ENCODE results near the gene NTNG1.
"Not testable (repeated sequence)": the region's sequence is repeated elsewhere in the genome, so short reads cannot be mapped to it uniquely, and the experiment has no call there.

Gene NTNG1

DNA sequence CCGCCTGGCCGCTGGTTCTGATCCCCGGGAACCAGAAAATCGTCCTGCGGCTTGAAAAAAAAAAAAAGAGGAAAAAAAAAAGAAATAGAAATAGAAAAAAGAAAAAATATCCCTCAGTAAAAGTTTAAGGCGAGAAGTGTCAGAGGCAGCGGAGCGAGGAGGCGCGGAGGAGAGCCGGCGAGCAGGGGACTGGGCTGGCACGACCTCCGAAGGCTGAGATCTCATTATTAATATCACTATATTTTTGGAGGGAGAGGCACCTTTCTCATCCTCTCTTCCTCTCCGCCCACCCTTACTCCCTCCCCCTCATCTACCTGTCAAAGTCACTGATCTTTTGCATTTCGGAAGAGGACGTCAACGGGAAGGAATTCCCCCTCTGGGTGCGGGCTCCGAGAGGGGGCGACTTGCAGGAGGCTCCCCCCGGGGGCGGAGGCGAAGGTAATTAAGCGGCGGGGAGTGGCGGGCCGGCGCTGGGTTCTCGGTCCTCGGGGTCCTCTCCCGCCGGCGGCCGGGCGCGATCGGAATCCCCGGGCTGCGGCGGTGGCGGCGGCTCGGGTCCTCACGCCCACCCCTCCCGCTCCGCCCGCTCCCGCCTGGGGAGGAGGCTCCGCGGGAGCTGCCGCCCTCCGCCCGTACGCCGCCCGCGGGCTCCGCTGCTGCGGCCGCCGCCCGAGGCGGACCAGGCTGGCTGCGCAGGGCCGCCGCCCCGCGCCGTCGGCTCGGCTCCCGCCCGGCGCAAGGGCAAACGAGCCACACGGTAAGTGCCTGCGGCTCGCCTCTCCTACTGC, at the start of gene NTNG1:
Gene NTNG1, plus strand, starts transcription at position 337 of the 788 bp plus-strand sequence.
- in situ Hi-C loops (cut with HindIII; ENCODE audit: low sequenced_read_pairs) = no loop called here

- in situ Hi-C loops (cut with HindIII; ENCODE audit: low sequenced_read_pairs) = no loop called here
Observed at GRCh38 chr1:107091418-107091817, 49.4 kb upstream of the NTNG1 start.

DNA sequence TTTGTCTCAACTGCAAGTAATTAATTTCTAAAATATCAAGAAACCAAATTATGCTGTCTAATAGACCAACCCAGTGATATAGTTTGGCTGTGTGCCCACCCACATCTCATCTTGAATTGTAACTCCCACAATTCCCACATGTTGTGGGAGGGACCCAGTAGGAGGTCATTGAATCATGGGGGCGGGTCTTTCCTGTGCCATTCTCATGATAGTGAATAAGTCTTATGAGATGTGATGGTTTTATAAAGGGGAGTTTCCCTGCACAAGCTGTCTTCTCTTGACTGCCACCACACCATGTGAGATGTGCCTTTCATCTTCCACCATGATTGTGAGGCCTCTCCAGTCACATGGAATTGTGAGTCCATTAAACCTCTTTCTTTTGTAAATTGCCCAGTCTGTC, 47.4 kb upstream of the NTNG1 start:
- in situ Hi-C loops (cut with HindIII; ENCODE audit: low sequenced_read_pairs) = not testable (repeated sequence)

- in situ Hi-C loops (cut with HindIII; ENCODE audit: low sequenced_read_pairs) = no loop called here
Observed at GRCh38 chr1:107095647-107096046, 45.2 kb upstream of the NTNG1 start.

DNA sequence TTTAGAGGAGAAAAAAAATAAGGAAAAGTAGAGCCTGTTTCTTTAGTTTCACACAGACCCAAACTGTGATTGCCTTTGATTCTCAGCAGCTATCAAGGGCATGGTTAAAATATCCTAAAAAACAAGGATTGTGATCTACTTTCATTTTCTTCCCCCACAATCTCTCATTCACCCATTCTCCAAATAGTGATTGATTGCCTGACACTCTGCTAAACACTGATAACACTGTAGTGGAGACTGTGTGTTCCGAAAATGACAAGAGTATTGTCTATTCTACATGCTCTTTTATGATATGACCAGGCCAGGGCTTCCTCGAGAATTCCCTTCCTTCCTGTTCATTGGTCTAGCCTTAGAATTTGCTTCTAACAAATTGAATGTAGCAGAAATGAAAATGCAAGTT, 44.1 kb upstream of the NTNG1 start:
- in situ Hi-C loops (cut with HindIII; ENCODE audit: low sequenced_read_pairs) = no loop called here

- in situ Hi-C loops (cut with HindIII; ENCODE audit: low sequenced_read_pairs) = no loop called here
Observed at GRCh38 chr1:107098961-107099360, 41.9 kb upstream of the NTNG1 start.

GRCh38 chr1:107100331-107100984, 40.4 kb upstream of the NTNG1 start:
- in situ Hi-C loops (cut with HindIII; ENCODE audit: low sequenced_read_pairs) = no loop called here

DNA sequence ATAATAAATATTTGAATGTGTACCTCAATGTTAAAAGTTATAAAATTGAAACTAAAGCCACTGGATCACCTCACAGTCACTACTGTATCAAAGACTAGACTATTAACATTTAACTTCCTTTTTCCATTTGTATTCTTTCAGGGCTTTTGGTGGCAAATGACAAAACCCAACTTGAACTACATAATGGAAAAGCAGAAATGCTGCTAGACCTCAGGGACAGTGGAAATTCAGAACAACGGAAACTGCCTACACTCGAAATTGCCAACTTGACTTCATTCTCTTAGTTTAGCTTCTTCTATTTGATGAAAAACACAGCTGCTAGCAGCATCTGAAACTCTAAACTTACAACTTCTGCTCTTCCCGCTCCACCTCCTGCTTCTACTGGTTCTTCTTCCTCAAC, 34.9 kb upstream of the NTNG1 start:
- in situ Hi-C loops (cut with HindIII; ENCODE audit: low sequenced_read_pairs) = no loop called here

GRCh38 chr1:107110326-107110725, 30.5 kb upstream of the NTNG1 start:
- in situ Hi-C loops (cut with HindIII; ENCODE audit: low sequenced_read_pairs) = no loop called here

- in situ Hi-C loops (cut with HindIII; ENCODE audit: low sequenced_read_pairs) = no loop called here
Observed at GRCh38 chr1:107116306-107116790, 24.5 kb upstream of the NTNG1 start.

DNA sequence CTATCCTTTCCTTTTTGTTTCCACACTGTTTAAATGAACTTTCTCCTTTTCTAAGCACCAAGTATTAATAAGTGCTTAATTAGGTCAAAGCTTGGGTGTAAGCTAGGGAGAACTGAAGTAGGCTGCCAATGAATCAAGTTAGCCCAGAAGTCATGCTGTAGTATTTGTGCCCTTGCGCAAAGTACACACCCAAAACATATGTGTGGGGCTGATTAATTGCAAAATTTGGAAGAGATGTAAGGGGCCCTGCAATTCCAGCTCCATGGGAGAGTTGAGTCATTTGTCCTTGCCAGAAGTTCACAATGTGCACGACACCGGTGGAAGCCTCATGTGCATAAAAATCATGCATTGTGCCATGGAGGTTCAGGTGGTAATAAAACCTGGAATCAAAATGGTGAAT, 18.6 kb upstream of the NTNG1 start:
- in situ Hi-C loops (cut with HindIII; ENCODE audit: low sequenced_read_pairs) = no loop called here

- in situ Hi-C loops (cut with HindIII; ENCODE audit: low sequenced_read_pairs) = no loop called here
Observed at GRCh38 chr1:107123741-107124140, 17.1 kb upstream of the NTNG1 start.

- in situ Hi-C loops (cut with HindIII; ENCODE audit: low sequenced_read_pairs) = no loop called here
Observed at GRCh38 chr1:107124694-107125093, 16.1 kb upstream of the NTNG1 start.

- in situ Hi-C loops (cut with HindIII; ENCODE audit: low sequenced_read_pairs) = no loop called here
Observed at GRCh38 chr1:107132195-107132594, 8.6 kb upstream of the NTNG1 start.

- in situ Hi-C loops (cut with HindIII; ENCODE audit: low sequenced_read_pairs) = no loop called here
Observed at GRCh38 chr1:107132780-107133179, 8.1 kb upstream of the NTNG1 start.

DNA sequence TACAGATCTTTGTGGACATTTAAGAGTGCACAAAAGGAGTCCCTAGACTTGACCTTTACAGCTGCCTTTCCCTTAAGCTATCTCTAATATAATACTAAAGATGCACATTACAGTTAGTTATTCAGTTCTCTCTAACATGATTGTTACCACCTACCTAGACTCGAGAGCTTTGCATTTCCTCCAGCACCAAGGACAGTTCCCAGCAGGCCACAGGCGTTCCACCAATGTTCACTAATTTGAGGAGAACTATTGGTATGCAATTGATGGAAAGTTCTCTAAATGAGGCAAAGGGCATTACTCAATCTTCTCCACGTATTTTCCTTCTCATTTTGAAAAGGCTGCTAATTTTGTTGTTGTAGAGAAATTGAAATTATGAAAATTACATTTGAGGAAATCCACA, 5.4 kb upstream of the NTNG1 start:
- in situ Hi-C loops (cut with HindIII; ENCODE audit: low sequenced_read_pairs) = no loop called here

DNA sequence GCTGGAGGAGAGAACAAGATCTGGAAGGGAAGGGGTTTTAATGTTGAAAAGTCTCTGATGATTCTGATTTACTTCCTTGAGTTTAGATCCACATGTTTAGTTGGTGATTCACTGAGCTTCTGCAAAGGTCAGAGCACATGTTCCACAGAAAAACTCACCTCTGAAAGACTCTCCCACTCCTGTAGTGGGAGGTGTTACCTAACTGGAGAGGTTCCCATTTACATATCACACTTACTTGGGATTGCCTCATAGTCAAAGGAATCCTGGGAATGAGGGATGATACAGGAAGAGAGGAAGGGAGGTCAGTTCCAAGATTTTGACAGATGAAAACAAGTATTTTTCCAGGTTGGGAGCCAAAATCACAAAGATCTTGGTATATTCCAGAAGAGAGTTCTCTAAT, 2.7 kb upstream of the NTNG1 start:
- in situ Hi-C loops (cut with HindIII; ENCODE audit: low sequenced_read_pairs) = no loop called here

DNA sequence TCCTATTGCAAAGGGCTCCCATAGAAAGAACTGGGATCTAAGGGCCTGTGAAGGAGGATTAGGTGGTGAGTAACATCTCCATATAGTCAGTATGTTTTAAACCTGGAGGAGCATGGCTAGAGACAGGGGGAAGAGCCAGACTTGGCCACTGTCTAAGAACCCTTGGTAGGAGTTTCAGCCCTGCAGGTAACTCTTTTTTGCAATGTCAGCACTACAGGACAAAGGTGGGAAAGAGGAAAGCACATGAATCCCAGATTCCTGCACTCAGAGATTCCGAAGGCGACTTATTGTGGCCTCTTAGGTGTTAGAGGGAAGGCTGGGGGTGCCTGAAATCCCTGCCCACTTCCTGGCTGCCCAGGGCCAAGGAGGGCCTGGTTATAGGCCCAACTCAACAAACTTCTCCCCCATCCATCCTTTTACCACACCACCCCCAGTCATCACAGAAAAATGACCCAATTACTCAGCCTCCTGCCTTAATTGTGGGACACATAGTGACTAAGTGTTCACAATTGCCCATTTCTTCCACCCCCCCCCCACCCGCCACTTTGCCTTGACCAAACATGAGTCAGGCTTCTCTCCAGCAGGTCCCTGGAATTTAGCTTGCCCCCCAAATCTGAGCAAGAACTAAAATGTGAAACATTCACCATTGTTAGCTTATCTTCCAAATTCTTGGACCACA, 1.9 kb upstream of the NTNG1 start:
- in situ Hi-C loops (cut with HindIII; ENCODE audit: low sequenced_read_pairs) = no loop called here

GRCh38 chr1:107139833-107140702, 771 bp upstream of the NTNG1 start:
- in situ Hi-C loops (cut with HindIII; ENCODE audit: low sequenced_read_pairs) = no loop called here

DNA sequence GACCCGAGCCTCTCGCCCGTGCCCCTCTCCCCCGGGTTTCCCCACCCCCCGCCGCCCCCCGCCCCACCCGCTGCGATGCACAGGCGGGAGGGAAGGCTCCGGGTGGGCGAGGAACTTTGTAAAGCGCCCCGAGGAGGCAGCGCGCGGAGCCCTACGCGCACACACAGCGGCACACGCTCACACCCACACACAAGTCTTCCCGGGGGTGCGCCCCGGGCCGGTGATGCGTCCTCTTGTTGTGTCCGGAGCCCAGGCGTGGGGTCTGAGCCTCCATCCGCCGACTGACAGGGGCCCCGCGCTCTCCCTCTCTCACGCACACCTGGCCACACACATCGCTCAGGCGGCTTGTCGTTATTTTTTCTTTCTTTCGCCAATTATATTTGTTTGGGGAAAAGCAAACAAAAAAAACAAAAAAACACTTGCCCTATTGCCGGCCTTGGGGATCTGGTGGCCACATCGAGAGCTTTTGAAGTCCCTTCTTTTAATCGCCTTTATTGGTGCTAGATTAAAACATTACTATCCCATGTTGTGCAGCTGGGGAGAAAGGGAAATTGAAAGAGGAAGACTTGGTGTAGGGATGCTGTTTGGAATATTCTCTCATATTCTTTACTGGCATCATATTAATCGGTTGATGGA, 770 bp downstream of the NTNG1 start:
- in situ Hi-C loops (cut with HindIII; ENCODE audit: low sequenced_read_pairs) = no loop called here
